A549 (cell line): ENCODE data around the gene MAGED2. TPM values are rescaled to one million over a fixed set of nuclear protein-coding genes. Genes with fewer than 3 reads are reported as not detected.

Experiments
- ATAC-seq, 2 experiments: fragments of 200-7000 bp in 1 of 2; fragments of >200 bp in 1 of 2; cut with Nextera tagmentation in 1 of 2; cut with Tn5 transposase in 1 of 2; 3 replicates each; pipeline versions ENCODE4 v1.8.0 to v1.9.1; 2018 to 2020; ENCODE audit warnings: mild to moderate bottlenecking in 1 of 2, moderate library complexity in 1 of 2
- CTCF ChIA-PET: fragments of 300-600 bp; sonication (Branson Sonifier 250); formaldehyde crosslinking; extraction: SDS; loops from one replicate; lab custom pipeline; 2021; ENCODE audit warnings: antibody characterized with exemption, inconsistent platforms; lab: Yijun Ruan, JAX
- POLR2A ChIA-PET: fragments of 350-600 bp; formaldehyde crosslinking; extraction: SDS; loops from one replicate; lab custom pipeline; 2021; ENCODE audit warnings: antibody characterized with exemption, inconsistent platforms; lab: Yijun Ruan, JAX
- DNase-seq, 2 experiments: peaks; one replicate each; pipeline versions ENCODE4 v3.0.0 to v3.0.0-alpha.2; 2011 to 2016; ENCODE audit warnings: low read depth in 1 of 2, low spot score in 1 of 2
- FAIRE-seq: peaks from 2 replicates; lab custom pipeline; 2011; peaks lifted over from hg19 to GRCh38; lab: Jason Lieb, UNC
- H3K27ac ChIP-seq, 2 experiments: fragments of >200 bp; sonication (Bioruptor Twin); formaldehyde crosslinking; 3 replicates each; pipeline ENCODE4 v1.5.1; 2016 to 2017
- H3K4me1 ChIP-seq: fragments of >200 bp; sonication (Bioruptor Twin); formaldehyde crosslinking; 3 replicates; pipeline ENCODE4 v1.6.1; 2016
- H3K4me2 ChIP-seq: fragments of >200 bp; sonication (Bioruptor Twin); formaldehyde crosslinking; 3 replicates; pipeline ENCODE4 v1.6.1; 2016
- H3K4me3 ChIP-seq: fragments of >200 bp; sonication (Bioruptor Twin); formaldehyde crosslinking; 3 replicates; pipeline ENCODE4 v1.5.1; 2016
- H3K9me3 ChIP-seq: fragments of >200 bp; sonication (Bioruptor Twin); formaldehyde crosslinking; 3 replicates; pipeline ENCODE4 v1.6.1; 2016
- BHLHE40 ChIP-seq: IDR thresholded peaks from 2 replicates; pipeline ENCODE4 v1.6.1; 2012; ENCODE audit warnings: low read depth, low read length, inconsistent platforms
- CEBPB ChIP-seq, 2 experiments: fragments of >200 bp in 1 of 2; sonication (Bioruptor Twin) in 1 of 2; formaldehyde crosslinking in 1 of 2; IDR thresholded peaks; 2 replicates each; pipeline ENCODE4 v1.6.1; 2012 to 2016
- CHD2 ChIP-seq: fragments of 150-350 bp; IDR thresholded peaks from 2 replicates; pipeline ENCODE4 v1.6.1; 2014; ENCODE audit warnings: low read length; ENCODE audit not compliant: partially characterized antibody
- ELK1 ChIP-seq: fragments of 150-350 bp; IDR thresholded peaks from 2 replicates; pipeline ENCODE4 v1.6.1; 2014; ENCODE audit warnings: low read depth, mild to moderate bottlenecking, low read length
- EP300 ChIP-seq, 2 experiments: fragments of >200 bp; sonication (Bioruptor Twin); formaldehyde crosslinking; IDR thresholded peaks; 2 replicates in 1 of 2; 3 replicates in 1 of 2; pipeline ENCODE4 v1.6.1; 2016 to 2017
- FOSL2 ChIP-seq, 2 experiments: fragments of 450-650 bp in 1 of 2; fragments of >200 bp in 1 of 2; sonication (Bioruptor Twin) in 1 of 2; formaldehyde crosslinking; IDR thresholded peaks; 2 replicates each; pipeline versions ENCODE4 v1.5.0 to v1.6.1; 2016 to 2020; ENCODE audit warnings: mild to moderate bottlenecking in 1 of 2, moderate library complexity in 1 of 2
- GATA3 ChIP-seq: IDR thresholded peaks from 2 replicates; pipeline ENCODE4 v1.6.1; 2012; ENCODE audit warnings: borderline replicate concordance
- HMGXB4 ChIP-seq: fragments of 250-450 bp; sonication (Bioruptor Pico); IDR thresholded peaks from 2 replicates; pipeline ENCODE4 v1.5.0; 2021; ENCODE audit warnings: mild to moderate bottlenecking, moderate library complexity, borderline replicate concordance
- HOXA7 ChIP-seq: fragments of 250-450 bp; sonication (Bioruptor Pico); IDR thresholded peaks from 2 replicates; pipeline ENCODE4 v1.5.0; 2020; ENCODE audit warnings: mild to moderate bottlenecking, moderate library complexity
- JUN ChIP-seq, 2 experiments: fragments of >200 bp; sonication (Bioruptor Twin); formaldehyde crosslinking; IDR thresholded peaks; 2 replicates in 1 of 2; 3 replicates in 1 of 2; pipeline ENCODE4 v1.6.1; 2016 to 2017
- KDM5A ChIP-seq: fragments of 200-600 bp; sonication (generic); IDR thresholded peaks from 2 replicates; pipeline ENCODE4 v1.6.1; 2016; ENCODE audit warnings: antibody characterized with exemption, mild to moderate bottlenecking
- MAX ChIP-seq: IDR thresholded peaks from 2 replicates; pipeline ENCODE4 v1.6.1; 2012
- NPAS2 ChIP-seq: fragments of 250-450 bp; sonication (Bioruptor Pico); IDR thresholded peaks from 2 replicates; pipeline ENCODE4 v1.8.0; 2022; ENCODE audit warnings: mild to moderate bottlenecking, moderate library complexity, borderline replicate concordance
- RCOR1 ChIP-seq: fragments of 150-350 bp; IDR thresholded peaks from 2 replicates; pipeline ENCODE4 v1.6.1; 2014; ENCODE audit warnings: antibody characterized with exemption, low read length, low read depth
- RFX5 ChIP-seq: fragments of 450-650 bp; IDR thresholded peaks from 2 replicates; pipeline ENCODE4 v1.7.1; 2014; ENCODE audit warnings: antibody characterized with exemption, mild to moderate bottlenecking, moderate library complexity
- SREBF2 ChIP-seq: fragments of 450-650 bp; IDR thresholded peaks from 2 replicates; pipeline ENCODE4 v1.6.1; 2014; ENCODE audit warnings: mild to moderate bottlenecking, moderate library complexity
- TFCP2L1 ChIP-seq: fragments of 250-450 bp; sonication (Bioruptor Pico); IDR thresholded peaks from 2 replicates; pipeline ENCODE4 v1.5.0; 2021; ENCODE audit warnings: mild to moderate bottlenecking
- TP53 ChIP-seq: fragments of 250-450 bp; sonication (Bioruptor Pico); IDR thresholded peaks from 2 replicates; pipeline ENCODE4 v1.5.0; 2021; ENCODE audit warnings: mild to moderate bottlenecking, moderate library complexity
- USF2 ChIP-seq: fragments of 450-650 bp; IDR thresholded peaks from 2 replicates; pipeline ENCODE4 v1.6.1; 2014; ENCODE audit warnings: antibody characterized with exemption
- ZFP36 ChIP-seq: fragments of 450-650 bp; IDR thresholded peaks from 2 replicates; pipeline ENCODE4 v1.6.1; 2014; ENCODE audit warnings: borderline replicate concordance; ENCODE audit not compliant: partially characterized antibody
- ZNF302 ChIP-seq: fragments of 250-450 bp; sonication (Bioruptor Pico); IDR thresholded peaks from 2 replicates; pipeline ENCODE4 v1.9.0; 2021; ENCODE audit warnings: inconsistent platforms, mild to moderate bottlenecking, moderate library complexity
- WGBS: methylation state at CpG from one replicate; pipeline ENCODE4 v1.1.6; 2017; ENCODE audit errors: missing lambda C conversion rate; 5-methylcytosine and 5-hydroxymethylcytosine counted together
- polyA plus RNA-seq, 4 experiments: library from polyadenylated mRNA; depleted of rRNA in 3 of 4; stranded (reverse); fragments of >200 nt; fragmentation: RNase III in 1 of 4; extraction: RNeasy Plus Mini Kit Qiagen cat#74134 plus additional on column Dnase treatment in 1 of 4; gene quantifications; 2 replicates in 3 of 4; 3 replicates in 1 of 4; pipeline ENCODE4 v1.2.3, GENCODE V29; 2011 to 2017

MAGED2 gene
- polyA plus RNA-seq, 2 of the 4 experiments (the other 2 are of a cell fraction) = 79.9 to 109 TPM

- H3K4me1 ChIP-seq = peaks cover 9% of the 10 kb centered on the region; the same call in 2 of the 3 replicates
- WGBS = 2% methylated on average over 24 of the region's 38 CpGs
- H3K27ac ChIP-seq = peak overlapping the region; percentile 81 to 90
- POLR2A ChIA-PET = interaction anchor here (1.3 to 1.8 kb wide), 3 partner anchors 169 to 279 kb away, joined by 3 to 20 read pairs (median 14); partner anchors contain the start of genes APEX2 and GNL3L
- FAIRE-seq (peak; percentile 100), ATAC-seq (peak; percentile 82 to 90), DNase-seq (peak; percentile 89 to 97)
- no peaks in the 10 kb centered on the region for H3K9me3 ChIP-seq
- H3K4me2 ChIP-seq = peak overlapping the region; percentile 85
- TF ChIP-seq USF2 (peak; percentile 19; the same call in 1 of the 2 replicates), BHLHE40 (peak; percentile 85), JUN (IDR thresholded peaks at IDR 0.05) (0 out of 5 replicates have a peak, but pooled peaks of 1 of the 2 experiments have one; percentile 19), CEBPB (IDR thresholded peaks at IDR 0.05) (no peak)
- CTCF ChIA-PET = interaction anchor here (0.6 to 3.8 kb wide), 4 partner anchors 10 to 352 kb away, joined by 3 to 11 read pairs (median 3); no protein-coding TSS in a partner anchor
- peak overlapping the region; percentile 92 for H3K4me3 ChIP-seq
Observed at GRCh38 chrX:54808605-54809483, 1.3 kb downstream of the MAGED2 start.

GRCh38 chrX:54810532-54810931 lies 3.0 kb downstream of the MAGED2 start:
- no peak for ATAC-seq
- ChIA-PET POLR2A (no interaction called here), CTCF (interaction anchor here (3.8 kb wide), 1 partner anchor 171 kb away, joined by 11 read pairs; no protein-coding TSS in a partner anchor)
- Histone ChIP-seq H3K4me2 (peak overlapping the region; percentile 85), H3K4me3 (no peak overlapping the region), H3K9me3 (no peaks in the 10 kb centered on the region)
- TF ChIP-seq ELK1 = no peak
- TF ChIP-seq GATA3 = no peak
- TF ChIP-seq SREBF2 = no peak
- no peak for TF ChIP-seq EP300 (IDR thresholded peaks at IDR 0.05)
- TF ChIP-seq RCOR1 = no peak
- no peak for TF ChIP-seq HOXA7 (CRISPR knock-in tag)
- TF ChIP-seq RFX5 = no peak
- no peak for TF ChIP-seq FOSL2 (IDR thresholded peaks at IDR 0.05)
- TF ChIP-seq FOSL2 (CRISPR knock-in tag; IDR thresholded peaks at IDR 0.05) = no peak
- no peak for TF ChIP-seq NPAS2
- TF ChIP-seq CEBPB (IDR thresholded peaks at IDR 0.05) = no peak
- TF ChIP-seq ZNF302 (CRISPR knock-in tag) = no peak
- TF ChIP-seq TP53 (CRISPR knock-in tag) = no peak
- TF ChIP-seq TFCP2L1 (CRISPR knock-in tag) = no peak
- TF ChIP-seq KDM5A = no peak
- no peak for TF ChIP-seq BHLHE40
- no peak for TF ChIP-seq CHD2
- TF ChIP-seq ZFP36 = no peak
- TF ChIP-seq MAX = no peak
- TF ChIP-seq HMGXB4 (CRISPR knock-in tag) = no peak
- TF ChIP-seq, all 56 proteins: peak for 0
- WGBS = 89% methylated on average over 5 of the region's 5 CpGs
- DNase-seq = no peak
- H3K4me1 ChIP-seq = peaks cover 9% of the 10 kb centered on the region; the same call in 2 of the 3 replicates
- no peak for FAIRE-seq
- H3K27ac ChIP-seq = no peak overlapping the region
